Subcutaneous abdominal adipose tissue (tissue), 5 donors: Measurements from ENCODE around the gene IFIT2.
"Not testable (repeated sequence)": the region's sequence is repeated elsewhere in the genome, so short reads cannot be mapped to it uniquely, and the experiment has no call there.

Experiments
- H3K27ac ChIP-seq: one replicate; pipeline ENCODE4 v1.7.0; 2013; ENCODE audit warnings: low read depth, mild to moderate bottlenecking, inconsistent platforms, low read length, moderate library complexity
- H3K27me3 ChIP-seq, 5 donors: one replicate each; pipeline ENCODE4 v1.7.0; 2013; ENCODE audit warnings: low read length in 5 of 5, inconsistent platforms in 1 of 5; ENCODE audit not compliant: control insufficient read depth in 5 of 5, insufficient read depth in 4 of 5
- H3K36me3 ChIP-seq, 5 donors: one replicate each; pipeline ENCODE4 v1.7.0; 2013; ENCODE audit warnings: low read length in 5 of 5; ENCODE audit not compliant: control insufficient read depth in 5 of 5, insufficient read depth in 5 of 5
- H3K4me1 ChIP-seq, 5 donors: one replicate each; pipeline ENCODE4 v1.7.0; 2013; ENCODE audit warnings: low read length in 5 of 5, mild to moderate bottlenecking in 3 of 5, moderate library complexity in 1 of 5; ENCODE audit not compliant: control insufficient read depth in 5 of 5, insufficient read depth in 5 of 5
- H3K4me3 ChIP-seq, 5 donors: one replicate each; pipeline ENCODE4 v1.7.0; 2013; ENCODE audit warnings: low read length in 5 of 5, low read depth in 1 of 5
- H3K9ac ChIP-seq, 5 donors: one replicate each; pipeline ENCODE4 v1.7.0; 2013; ENCODE audit warnings: low read length in 5 of 5, mild to moderate bottlenecking in 4 of 5, moderate library complexity in 3 of 5
- H3K9me3 ChIP-seq, 5 donors: one replicate each; pipeline ENCODE4 v1.7.0; 2013; ENCODE audit warnings: low read length in 5 of 5; ENCODE audit not compliant: control insufficient read depth in 5 of 5
- donor health status: healthy.
- donor health status: healthy.
- donor health status: healthy.
- donor health status: healthy.
- donor health status: healthy.

Gene IFIT2, protein sequence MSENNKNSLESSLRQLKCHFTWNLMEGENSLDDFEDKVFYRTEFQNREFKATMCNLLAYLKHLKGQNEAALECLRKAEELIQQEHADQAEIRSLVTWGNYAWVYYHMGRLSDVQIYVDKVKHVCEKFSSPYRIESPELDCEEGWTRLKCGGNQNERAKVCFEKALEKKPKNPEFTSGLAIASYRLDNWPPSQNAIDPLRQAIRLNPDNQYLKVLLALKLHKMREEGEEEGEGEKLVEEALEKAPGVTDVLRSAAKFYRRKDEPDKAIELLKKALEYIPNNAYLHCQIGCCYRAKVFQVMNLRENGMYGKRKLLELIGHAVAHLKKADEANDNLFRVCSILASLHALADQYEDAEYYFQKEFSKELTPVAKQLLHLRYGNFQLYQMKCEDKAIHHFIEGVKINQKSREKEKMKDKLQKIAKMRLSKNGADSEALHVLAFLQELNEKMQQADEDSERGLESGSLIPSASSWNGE

DNA sequence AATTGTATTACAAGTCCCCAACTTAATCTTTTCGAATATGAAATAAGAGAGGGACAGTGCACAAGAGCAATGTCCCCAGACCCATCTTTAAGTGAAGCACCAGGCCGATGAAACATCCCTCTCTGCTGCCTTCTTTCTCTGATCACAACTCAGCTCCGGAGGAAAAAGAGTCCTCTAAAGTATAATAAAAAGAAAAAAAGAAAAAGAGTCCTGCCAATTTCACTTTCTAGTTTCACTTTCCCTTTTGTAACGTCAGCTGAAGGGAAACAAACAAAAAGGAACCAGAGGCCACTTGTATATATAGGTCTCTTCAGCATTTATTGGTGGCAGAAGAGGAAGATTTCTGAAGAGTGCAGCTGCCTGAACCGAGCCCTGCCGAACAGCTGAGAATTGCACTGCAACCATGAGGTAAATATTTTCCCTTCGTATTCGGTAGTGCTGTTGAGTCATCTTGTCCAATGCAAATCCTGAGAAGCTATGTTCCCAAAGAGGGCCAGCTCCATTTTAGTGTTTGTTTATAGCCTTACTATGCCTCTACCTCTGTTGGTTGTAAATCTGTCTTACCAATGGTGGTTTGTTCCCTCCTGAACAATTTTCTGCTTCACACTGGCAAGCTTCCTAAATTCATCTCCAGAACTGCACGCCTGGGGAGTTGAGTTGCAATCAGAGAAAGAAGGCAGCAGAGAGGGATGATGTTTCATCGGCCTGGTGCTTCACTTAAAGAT is at the start of gene IFIT2:
Gene IFIT2 (plus strand): TSS at position 326 of the 725 bp plus-strand sequence. CDS start 78 bp downstream, at position 404.
- Histone ChIP-seq H3K4me1 (peaks cover 3 to 47% (median 39%) of the 10 kb centered on the region in 5 donors), H3K9me3 (no peaks in the 10 kb centered on the region), H3K27ac (peak within 1 kb of the TSS; percentile 90), H3K27me3 (no peaks in the 10 kb centered on the region), H3K4me3 (peak within 1 kb of the TSS; percentile 67 to 90 (median 74)), H3K36me3 (peaks cover 3 to 13% (median 10%) of the 10 kb centered on the region in 5 donors), H3K9ac (peak within 1 kb of the TSS; percentile 29 to 77 (median 75))

DNA sequence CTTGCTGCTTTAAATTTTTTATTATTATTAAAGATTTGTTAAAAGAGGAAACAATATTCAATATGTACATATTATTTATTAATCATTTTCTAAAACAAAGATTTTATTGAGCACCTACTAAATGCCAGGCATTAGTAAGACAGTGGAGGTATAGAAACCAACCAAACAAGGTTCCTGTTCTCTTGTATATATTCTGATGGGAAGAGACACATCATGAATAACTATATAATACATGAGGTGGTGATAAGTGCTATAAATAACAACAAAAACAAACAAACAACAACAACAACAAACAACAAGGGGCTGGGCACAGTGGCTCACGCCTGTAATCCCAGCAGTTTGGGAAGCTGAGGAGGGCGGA is 49.6 kb upstream of the IFIT2 start:
- no peak overlapping the region for H3K27ac ChIP-seq

DNA sequence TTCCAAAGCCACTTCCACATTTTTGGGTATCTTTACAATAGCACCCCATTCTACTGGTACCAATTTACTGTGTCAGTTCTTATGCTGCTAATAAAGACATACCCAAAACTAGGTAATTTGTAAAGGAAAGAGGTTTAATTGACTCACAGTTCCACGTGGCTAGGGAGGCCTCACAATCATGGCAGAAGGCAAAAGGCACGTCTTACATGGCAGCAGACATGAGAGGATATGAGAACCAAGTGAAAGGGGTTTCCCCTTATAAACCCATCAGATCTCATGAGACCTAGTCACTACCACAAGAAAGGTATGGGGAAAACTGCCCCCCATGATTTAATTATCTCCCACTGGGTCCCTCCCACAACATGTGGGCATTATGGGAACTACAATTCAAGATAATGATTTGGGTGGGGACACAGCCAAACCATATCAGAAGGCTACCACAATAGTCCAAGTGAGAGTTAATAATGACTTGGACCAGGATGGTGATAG is 46.7 kb upstream of the IFIT2 start:
- not testable (repeated sequence) for H3K27ac ChIP-seq, H3K4me3 ChIP-seq, H3K36me3 ChIP-seq, H3K27me3 ChIP-seq, H3K9me3 ChIP-seq, H3K9ac ChIP-seq
- H3K4me1 ChIP-seq: peaks cover 0 to 24% (median 19%) of the 10 kb centered on the region in 5 donors

More for the DNA sequence above, 49.6 kb upstream of the IFIT2 start:
- H3K4me1 ChIP-seq: peaks cover 0 to 28% (median 20%) of the 10 kb centered on the region in 5 donors
- H3K4me3 ChIP-seq: peak overlapping the region; percentile 22 to 95 (median 90)
- H3K36me3 ChIP-seq: no peaks in the 10 kb centered on the region
- no peak overlapping the region for H3K9ac ChIP-seq
- no peaks in the 10 kb centered on the region for H3K9me3 ChIP-seq
- no peaks in the 10 kb centered on the region for H3K27me3 ChIP-seq

DNA sequence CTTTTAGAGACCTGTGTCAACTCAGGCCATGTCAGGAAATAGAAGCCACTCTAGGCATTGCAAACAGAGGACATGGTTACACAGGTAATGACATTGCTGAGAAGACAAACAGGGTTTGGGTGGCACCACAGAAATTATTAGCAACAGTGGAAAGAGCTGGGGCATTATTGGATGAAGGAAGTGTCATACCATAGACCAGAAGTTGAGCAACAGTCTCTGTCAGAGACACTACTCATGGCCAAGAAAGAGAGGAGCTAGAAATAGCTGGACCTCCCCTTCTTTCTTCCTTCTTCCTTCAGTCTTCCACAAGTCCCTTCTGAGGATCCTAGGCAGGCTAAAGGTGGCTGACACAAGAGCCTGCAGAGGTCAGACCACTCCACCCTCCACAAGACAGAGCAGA is 46.1 kb upstream of the IFIT2 start:
- Histone ChIP-seq H3K9ac (no peak overlapping the region), H3K4me3 (no peak overlapping the region), H3K9me3 (no peaks in the 10 kb centered on the region), H3K27me3 (no peaks in the 10 kb centered on the region), H3K4me1 (peaks cover 0 to 22% (median 17%) of the 10 kb centered on the region in 5 donors), H3K36me3 (no peaks in the 10 kb centered on the region), H3K27ac (no peak overlapping the region)

DNA sequence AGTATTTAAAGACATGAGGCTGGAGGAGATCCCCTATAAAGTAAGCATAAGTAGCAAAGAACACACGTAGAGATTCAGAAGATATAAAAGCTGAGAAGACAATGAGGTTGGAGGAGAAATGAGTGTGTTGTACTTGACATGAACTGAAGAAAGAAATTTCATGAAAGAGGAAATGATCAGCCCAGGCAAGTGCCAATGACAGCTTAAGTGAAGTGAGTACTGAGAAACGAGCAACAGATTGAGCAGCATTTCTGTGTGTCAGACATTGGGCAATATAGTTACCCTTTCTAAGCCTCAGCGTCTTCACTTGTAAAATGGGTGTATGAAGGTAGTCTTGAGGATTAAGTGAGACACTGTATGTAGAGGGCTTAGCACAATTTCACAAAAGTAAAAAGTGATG is 45.5 kb upstream of the IFIT2 start:
- Histone ChIP-seq H3K9me3 (no peaks in the 10 kb centered on the region), H3K4me1 (peaks cover 0 to 17% (median 12%) of the 10 kb centered on the region in 5 donors), H3K27ac (no peak overlapping the region), H3K27me3 (no peaks in the 10 kb centered on the region), H3K36me3 (no peaks in the 10 kb centered on the region), H3K4me3 (no peak overlapping the region), H3K9ac (no peak overlapping the region)

DNA sequence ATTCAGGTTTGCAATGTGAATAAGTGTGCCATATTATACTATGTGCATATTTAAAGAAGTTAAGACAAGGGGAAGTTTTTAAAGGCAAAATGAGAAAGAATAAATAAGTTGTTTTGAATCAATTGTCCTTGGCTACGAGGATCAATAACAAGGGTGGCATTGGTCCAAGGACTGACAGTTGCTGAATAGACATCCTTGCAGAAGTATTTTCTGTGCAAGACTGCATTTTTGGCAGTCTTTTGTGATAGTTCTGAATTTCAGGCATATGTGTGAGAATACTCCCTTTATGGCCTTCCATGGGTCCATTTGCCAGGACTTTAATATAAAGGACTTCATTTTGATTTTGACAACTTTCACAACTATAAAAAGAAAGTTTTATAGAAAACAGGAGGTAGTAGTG is 44.9 kb upstream of the IFIT2 start:
- H3K36me3 ChIP-seq: no peaks in the 10 kb centered on the region
- peaks cover 0 to 13% (median 11%) of the 10 kb centered on the region in 5 donors for H3K4me1 ChIP-seq
- H3K9ac ChIP-seq: no peak overlapping the region
- H3K9me3 ChIP-seq: no peaks in the 10 kb centered on the region
- no peak overlapping the region for H3K27ac ChIP-seq
- no peaks in the 10 kb centered on the region for H3K27me3 ChIP-seq
- no peak overlapping the region for H3K4me3 ChIP-seq

DNA sequence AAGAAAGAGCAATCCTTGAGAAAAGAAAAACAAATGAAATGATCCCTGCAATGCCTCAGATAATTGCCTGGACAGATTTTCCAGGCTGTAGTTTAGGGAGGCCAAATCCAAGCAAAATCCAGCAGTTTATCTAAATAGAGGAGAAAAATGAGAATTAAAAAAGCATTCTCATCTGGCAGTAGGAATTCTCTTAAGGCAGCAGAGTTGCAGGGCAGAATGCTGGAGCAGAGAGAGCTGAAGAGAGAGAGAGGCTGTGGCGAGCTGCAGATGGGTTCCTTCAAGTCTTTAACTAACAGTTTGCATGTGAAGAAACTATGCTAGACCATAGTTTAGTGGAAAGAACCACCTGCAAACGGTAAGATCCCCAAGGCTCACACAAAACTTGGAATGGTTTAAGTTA is 44.3 kb upstream of the IFIT2 start:
- Histone ChIP-seq H3K9me3 (no peaks in the 10 kb centered on the region), H3K4me1 (peaks cover 0 to 16% (median 10%) of the 10 kb centered on the region in 5 donors), H3K27me3 (no peaks in the 10 kb centered on the region), H3K36me3 (no peaks in the 10 kb centered on the region), H3K27ac (no peak overlapping the region), H3K9ac (no peak overlapping the region), H3K4me3 (no peak overlapping the region)

DNA sequence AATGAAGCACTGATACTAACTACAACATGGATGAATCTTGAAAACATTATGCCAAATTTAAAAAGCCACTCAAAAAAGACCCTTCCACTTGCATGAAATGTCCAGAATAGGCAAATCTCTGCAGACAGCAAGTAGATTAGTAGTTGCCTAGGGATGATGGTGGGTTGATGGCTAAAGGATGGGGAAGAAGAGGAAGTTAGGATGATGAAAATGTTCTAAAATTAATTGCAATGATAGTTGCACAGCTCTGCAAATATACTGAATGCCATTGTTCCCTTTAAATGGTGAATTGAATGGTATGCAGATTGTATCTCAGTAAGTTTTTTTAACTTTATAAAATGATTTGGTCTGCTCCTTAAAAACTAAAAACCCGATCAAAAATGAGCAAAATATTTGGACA is 43.0 kb upstream of the IFIT2 start:
- Histone ChIP-seq H3K4me1 (peaks cover 0 to 17% (median 11%) of the 10 kb centered on the region in 5 donors), H3K9ac (no peak overlapping the region), H3K36me3 (no peaks in the 10 kb centered on the region), H3K4me3 (no peak overlapping the region), H3K9me3 (no peaks in the 10 kb centered on the region), H3K27ac (no peak overlapping the region), H3K27me3 (no peaks in the 10 kb centered on the region)

DNA sequence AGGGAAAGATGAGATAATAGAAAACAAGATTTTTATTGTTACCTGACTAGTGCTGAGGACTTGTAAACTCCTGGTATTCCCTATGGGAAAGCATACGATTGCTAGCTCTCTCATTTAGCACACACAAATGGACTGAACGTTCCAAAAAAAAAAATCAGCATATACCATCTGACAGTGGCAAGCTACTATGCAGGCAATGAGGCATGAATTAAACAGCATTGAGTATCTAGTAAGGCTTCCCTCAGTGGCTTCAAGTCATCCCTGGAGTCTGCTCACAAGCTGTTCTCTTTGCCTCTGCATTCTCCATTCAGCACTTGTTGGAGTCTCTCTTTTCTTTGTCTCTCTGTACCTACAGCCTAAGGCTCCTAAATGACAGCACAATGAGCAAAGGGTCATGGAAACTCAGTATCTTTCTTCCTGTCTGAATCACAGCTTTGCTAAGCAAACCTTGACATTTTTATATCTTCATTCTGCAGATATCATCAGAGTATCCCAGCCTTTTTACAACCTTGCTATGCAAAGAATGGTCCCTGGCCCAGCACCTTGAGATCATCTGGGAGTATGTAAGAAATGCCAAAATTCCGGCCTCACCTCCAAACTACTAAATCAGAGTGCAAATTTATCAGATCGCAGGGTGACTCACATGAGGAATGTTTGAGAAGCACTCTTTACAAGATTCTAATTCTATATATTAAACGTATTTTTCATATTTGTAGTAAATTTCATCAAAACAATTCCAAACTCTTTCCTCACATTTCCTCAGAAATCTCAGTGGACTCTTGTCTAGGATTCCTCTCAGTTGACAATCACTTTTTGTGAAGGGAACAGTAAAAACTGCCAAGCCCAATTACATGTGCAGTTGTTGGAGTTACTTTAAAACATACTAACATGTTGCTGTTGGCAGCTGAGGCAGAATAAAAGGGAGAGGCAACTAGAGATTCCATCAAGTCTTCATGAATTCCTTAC is 39.5 kb upstream of the IFIT2 start:
- Histone ChIP-seq H3K9me3 (no peaks in the 10 kb centered on the region), H3K27ac (no peak overlapping the region), H3K36me3 (no peaks in the 10 kb centered on the region), H3K27me3 (no peaks in the 10 kb centered on the region), H3K4me1 (peaks cover 0 to 13% (median 5%) of the 10 kb centered on the region in 5 donors), H3K4me3 (no peak overlapping the region), H3K9ac (no peak overlapping the region)
